NT2/D1 (cell line): ENCODE results near the gene DLST.

Experiments used
- DNase-seq: peaks from one replicate; pipeline ENCODE4 v3.0.0-alpha.2; 2011; ENCODE audit warnings: low read depth, low spot score
- H3K27me3 ChIP-seq: 2 replicates; pipeline ENCODE4 v1.6.0; 2011; ENCODE audit warnings: mild to moderate bottlenecking; ENCODE audit not compliant: insufficient read length, insufficient read depth
- H3K36me3 ChIP-seq: 2 replicates; pipeline ENCODE4 v1.6.1; 2011; ENCODE audit warnings: mild to moderate bottlenecking, low read length, mixed read lengths; ENCODE audit not compliant: insufficient read depth, insufficient read length
- H3K4me1 ChIP-seq: 2 replicates; pipeline ENCODE4 v1.5.1; 2011; ENCODE audit not compliant: insufficient read depth, insufficient read length
- H3K4me3 ChIP-seq: 2 replicates; pipeline ENCODE4 v1.5.1; 2011; ENCODE audit warnings: low read depth; ENCODE audit not compliant: insufficient read length
- H3K9ac ChIP-seq: 2 replicates; pipeline ENCODE4 v1.6.0; 2011; ENCODE audit warnings: low read depth; ENCODE audit not compliant: insufficient read length
- H3K9me3 ChIP-seq: 2 replicates; pipeline ENCODE4 v1.5.1; 2011; ENCODE audit warnings: mild to moderate bottlenecking, low read length; ENCODE audit not compliant: insufficient read depth
- SUZ12 ChIP-seq: IDR thresholded peaks from 2 replicates; pipeline ENCODE4 v1.6.1; 2011; ENCODE audit not compliant: insufficient read length, insufficient read depth; ENCODE audit errors: extremely low read depth
- YY1 ChIP-seq: IDR thresholded peaks from 2 replicates; pipeline ENCODE4 v1.6.1; 2011; ENCODE audit not compliant: insufficient read length, insufficient read depth
- ZNF274 ChIP-seq: IDR thresholded peaks from 2 replicates; pipeline ENCODE4 v1.6.1; 2011; ENCODE audit warnings: mild to moderate bottlenecking, low read depth, low read length

Gene DLST

DNA sequence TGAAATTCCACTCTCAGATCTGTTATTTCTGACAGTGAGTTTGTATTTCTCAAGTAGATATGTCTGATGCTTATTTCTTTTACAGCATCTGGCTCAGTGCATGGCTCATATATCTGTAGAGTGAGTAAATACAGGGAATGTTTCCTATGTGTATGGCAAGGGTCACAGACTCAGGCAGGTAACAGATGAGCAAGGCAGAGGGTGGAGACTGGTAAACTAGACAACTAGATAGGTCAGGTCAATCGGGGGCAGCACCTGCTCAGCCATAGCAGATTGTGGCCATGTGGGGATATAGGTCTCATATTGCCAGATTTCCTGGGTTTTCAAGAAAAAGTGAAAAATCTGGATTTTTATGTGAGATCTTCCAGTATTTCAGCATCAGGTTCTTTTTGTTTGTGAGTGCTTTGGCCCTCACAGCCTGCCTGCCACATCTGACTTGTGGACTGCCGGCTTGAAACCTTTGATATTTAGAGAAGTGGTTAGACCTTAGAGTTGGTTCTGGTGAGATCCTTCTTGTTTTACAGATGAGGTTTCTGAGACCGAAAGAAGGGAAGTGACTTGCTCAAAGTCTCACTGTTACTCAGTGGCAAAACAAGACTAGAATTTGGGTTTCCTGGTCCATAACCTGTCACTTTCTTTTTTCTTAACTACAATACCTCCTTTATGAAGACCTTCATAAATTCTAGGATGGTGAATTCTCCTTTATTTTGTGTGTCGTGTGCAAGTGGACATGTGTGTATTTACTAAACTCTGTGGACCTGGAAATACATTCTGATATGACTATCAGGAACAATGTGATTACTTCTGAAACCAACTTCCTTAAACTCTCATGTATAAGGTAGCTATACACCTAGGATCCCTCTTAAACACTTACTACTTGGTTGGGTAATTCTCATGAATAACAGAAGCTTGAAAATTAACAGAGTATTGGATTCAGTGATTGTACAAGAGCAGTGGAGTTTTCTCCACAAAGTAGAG lies 40.2 kb upstream of the DLST start:
- Histone ChIP-seq H3K9ac (no peak overlapping the region), H3K27me3 (no peaks in the 10 kb centered on the region)
- DNase-seq: no peak

DNA sequence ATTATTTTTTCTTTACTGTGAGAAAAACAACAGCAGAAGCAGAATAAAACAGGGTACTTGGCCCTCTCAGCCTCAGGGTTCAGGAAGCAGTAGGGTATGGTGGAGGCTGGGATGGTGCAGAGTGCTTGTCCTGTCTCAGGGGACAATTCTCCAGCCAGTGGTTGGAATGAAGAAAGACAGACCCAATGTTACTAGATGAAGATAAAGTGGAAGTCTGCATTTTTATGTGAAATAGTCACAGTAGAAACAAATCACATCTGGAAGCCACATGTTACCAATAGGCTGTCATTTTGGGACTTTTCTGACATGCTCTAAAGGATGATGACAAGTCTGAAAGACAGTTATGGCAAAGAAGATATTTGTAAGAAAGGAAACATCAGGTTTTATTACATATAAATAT lies 38.1 kb upstream of the DLST start:
- no peak for DNase-seq
- no peak overlapping the region for H3K9ac ChIP-seq
- H3K4me3 ChIP-seq: no peak overlapping the region
- peaks cover 6% of the 10 kb centered on the region for H3K36me3 ChIP-seq
- H3K4me1 ChIP-seq: no peaks in the 10 kb centered on the region
- no peaks in the 10 kb centered on the region for H3K9me3 ChIP-seq
- no peaks in the 10 kb centered on the region for H3K27me3 ChIP-seq
- no peak for TF ChIP-seq SUZ12
- TF ChIP-seq YY1: no peak
- no peak for TF ChIP-seq ZNF274

More for the DNA sequence above, 40.2 kb upstream of the DLST start:
- H3K4me3 ChIP-seq: no peak overlapping the region
- H3K36me3 ChIP-seq: peaks cover 6% of the 10 kb centered on the region
- H3K9me3 ChIP-seq: no peaks in the 10 kb centered on the region
- no peak for TF ChIP-seq SUZ12
- no peak for TF ChIP-seq YY1
- TF ChIP-seq ZNF274: no peak
- no peaks in the 10 kb centered on the region for H3K4me1 ChIP-seq

DNA sequence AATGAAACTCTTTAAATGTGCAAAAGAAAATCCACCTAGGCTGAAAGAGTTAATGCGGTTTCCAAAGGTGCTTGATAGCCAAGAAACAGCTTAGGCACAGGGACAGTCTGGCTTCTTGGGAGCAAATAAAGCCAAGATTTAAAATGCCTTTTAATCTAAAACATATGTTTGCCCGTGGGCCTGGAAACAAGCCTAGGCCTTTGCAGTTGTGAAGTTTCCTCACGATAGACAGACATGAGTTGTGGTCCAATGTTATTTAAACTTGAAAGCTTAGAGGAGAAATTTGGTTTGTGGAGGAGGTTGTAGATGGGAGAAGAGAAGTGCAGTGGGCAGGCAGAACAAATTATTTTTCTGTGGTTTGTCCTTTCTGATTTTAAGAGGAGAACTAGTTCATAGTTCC lies 35.5 kb upstream of the DLST start:
- DNase-seq: no peak
- TF ChIP-seq SUZ12 (no peak), YY1 (no peak), ZNF274 (no peak)
- Histone ChIP-seq H3K4me3 (no peak overlapping the region), H3K4me1 (no peaks in the 10 kb centered on the region), H3K27me3 (no peaks in the 10 kb centered on the region), H3K9ac (no peak overlapping the region), H3K36me3 (no peaks in the 10 kb centered on the region), H3K9me3 (no peaks in the 10 kb centered on the region)

DNA sequence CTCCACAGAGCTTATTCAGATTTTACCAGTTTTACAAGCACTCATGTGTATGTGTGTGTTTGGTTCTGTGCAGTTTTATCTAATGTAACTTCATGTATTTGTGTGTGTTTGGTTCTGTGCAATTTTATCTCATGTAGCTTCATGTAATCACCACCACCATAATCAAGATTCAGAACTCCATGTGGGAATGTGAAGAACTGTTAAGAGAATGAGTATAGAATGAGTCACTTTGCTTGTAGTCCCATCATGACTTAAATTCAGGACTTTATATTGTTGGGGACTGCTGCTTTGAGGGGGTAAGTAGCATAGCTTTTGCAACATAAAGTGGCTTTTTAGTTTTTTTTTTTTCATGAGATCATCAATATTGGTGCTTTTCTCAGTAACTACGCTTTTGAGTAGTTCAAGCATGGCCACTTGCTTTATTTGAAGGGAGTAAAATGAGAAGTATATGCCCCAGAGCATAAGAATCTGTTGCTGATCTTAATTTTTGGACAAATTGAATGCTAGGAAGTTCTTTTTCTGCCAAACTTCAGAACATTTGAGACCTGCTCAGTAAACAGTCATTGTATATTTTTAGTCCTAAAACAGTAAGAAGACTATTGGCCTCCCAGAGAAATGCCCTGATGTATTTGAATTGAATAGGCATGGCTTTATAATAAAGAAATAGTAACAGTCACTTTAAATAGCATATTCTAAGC lies 34.6 kb upstream of the DLST start:
- no peaks in the 10 kb centered on the region for H3K4me1 ChIP-seq
- H3K36me3 ChIP-seq: no peaks in the 10 kb centered on the region
- TF ChIP-seq ZNF274 (no peak), YY1 (no peak), SUZ12 (no peak)
- no peak for DNase-seq
- H3K4me3 ChIP-seq: no peak overlapping the region
- H3K27me3 ChIP-seq: no peaks in the 10 kb centered on the region
- no peaks in the 10 kb centered on the region for H3K9me3 ChIP-seq
- H3K9ac ChIP-seq: no peak overlapping the region

DNA sequence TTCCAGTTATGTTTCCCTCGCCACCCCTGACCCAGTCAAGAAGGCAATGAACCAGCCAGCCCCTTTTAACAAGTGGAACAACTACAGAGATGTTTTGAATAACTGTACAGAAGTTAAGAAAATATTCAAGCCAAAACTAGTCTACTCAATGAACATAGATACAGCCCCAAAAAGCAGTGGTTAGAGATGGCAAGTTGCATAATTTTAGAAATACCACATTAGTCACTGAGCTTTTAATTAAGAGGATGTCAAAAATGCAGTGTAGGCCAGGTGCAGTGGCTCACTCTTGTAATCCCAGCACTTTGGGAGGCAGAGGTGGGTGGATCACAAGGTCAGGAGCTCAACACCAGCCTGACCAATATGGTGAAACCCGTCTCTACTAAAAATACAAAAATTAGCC lies 32.9 kb upstream of the DLST start:
- DNase-seq: no peak
- Histone ChIP-seq H3K36me3 (no peaks in the 10 kb centered on the region), H3K27me3 (no peaks in the 10 kb centered on the region), H3K9me3 (no peaks in the 10 kb centered on the region), H3K4me1 (no peaks in the 10 kb centered on the region), H3K4me3 (no peak overlapping the region), H3K9ac (no peak overlapping the region)
- TF ChIP-seq ZNF274 (no peak), YY1 (no peak), SUZ12 (no peak)

DNA sequence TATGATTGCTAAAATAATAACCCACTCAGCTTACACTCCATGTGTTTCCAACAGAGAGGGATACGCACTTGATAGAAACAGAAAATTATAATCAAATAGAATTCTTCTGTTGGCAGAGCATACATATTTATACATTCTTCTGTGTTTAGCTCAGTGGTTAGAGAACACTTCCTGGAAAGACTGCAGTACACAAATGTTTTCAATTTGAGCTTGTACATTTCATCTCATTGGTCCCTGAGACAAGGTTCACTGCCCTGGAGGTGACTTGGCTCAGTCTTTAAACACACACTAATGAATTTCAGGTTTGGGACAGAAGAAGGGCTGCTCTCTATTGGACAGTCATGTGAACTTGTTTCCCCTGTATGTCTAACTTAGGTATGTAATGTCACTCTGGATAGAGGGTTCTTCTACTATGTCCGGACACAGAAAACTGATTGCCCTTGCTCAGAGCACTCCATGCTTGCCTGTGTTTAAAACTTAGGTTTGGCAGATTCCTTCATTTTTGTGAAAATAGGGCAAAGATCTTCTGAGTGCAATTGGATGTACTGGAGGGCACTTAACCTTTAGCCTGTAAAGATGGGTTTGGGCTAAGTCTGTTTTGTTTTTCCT lies 28.7 kb upstream of the DLST start:
- no peaks in the 10 kb centered on the region for H3K36me3 ChIP-seq
- no peaks in the 10 kb centered on the region for H3K9me3 ChIP-seq
- H3K4me1 ChIP-seq: no peaks in the 10 kb centered on the region
- no peak for TF ChIP-seq YY1
- TF ChIP-seq SUZ12: no peak
- no peak for TF ChIP-seq ZNF274
- H3K27me3 ChIP-seq: no peaks in the 10 kb centered on the region
- DNase-seq: no peak
- H3K4me3 ChIP-seq: no peak overlapping the region
- H3K9ac ChIP-seq: no peak overlapping the region

DNA sequence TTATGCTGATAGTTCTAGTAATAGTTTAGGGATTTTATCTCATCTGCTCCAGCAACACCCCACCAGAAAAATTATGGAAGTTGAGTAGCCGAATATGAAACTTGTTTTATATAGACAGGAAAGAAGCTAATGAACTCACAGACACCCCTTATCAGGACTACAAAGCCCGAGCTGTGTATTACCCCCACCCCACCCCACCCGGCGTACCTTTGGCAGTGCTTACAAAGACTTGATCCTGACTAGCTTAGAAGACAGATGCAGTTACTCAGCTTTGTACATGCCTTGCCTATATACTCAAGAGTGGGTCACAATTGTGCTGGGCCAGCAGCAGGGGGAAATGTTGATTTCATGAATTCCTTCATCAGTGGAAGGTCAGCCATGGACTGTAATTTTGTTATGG lies 28.1 kb upstream of the DLST start:
- H3K36me3 ChIP-seq: no peaks in the 10 kb centered on the region
- H3K4me1 ChIP-seq: no peaks in the 10 kb centered on the region
- H3K4me3 ChIP-seq: no peak overlapping the region
- no peaks in the 10 kb centered on the region for H3K9me3 ChIP-seq
- no peak for DNase-seq
- no peaks in the 10 kb centered on the region for H3K27me3 ChIP-seq
- no peak for TF ChIP-seq SUZ12
- TF ChIP-seq YY1: no peak
- TF ChIP-seq ZNF274: no peak
- H3K9ac ChIP-seq: no peak overlapping the region
